AG04449 (cell line): ENCODE results near the gene RPA3.

Experiments
- CTCF ChIA-PET: fragments of 350-600 bp; formaldehyde crosslinking; extraction: SDS; loops from one replicate; lab custom pipeline; 2021; ENCODE audit warnings: antibody characterized with exemption; lab: Yijun Ruan, JAX
- POLR2A ChIA-PET: fragments of 400-600, 350-600 bp; formaldehyde crosslinking; extraction: SDS; loops from one replicate; lab custom pipeline; 2020; ENCODE audit warnings: antibody characterized with exemption, inconsistent platforms; lab: Yijun Ruan, JAX
- DNase-seq: peaks from one replicate; pipeline ENCODE4 v3.0.0-alpha.2; 2010; ENCODE audit warnings: low read depth, low spot score
- H3K4me3 ChIP-seq: 2 replicates; pipeline ENCODE4 v1.5.1; 2011; ENCODE audit warnings: low read depth, mild to moderate bottlenecking, control low read depth, low read length
- TF ChIP-seq, protein P1 (sequence below): IDR thresholded peaks from one replicate; pipeline ENCODE4 v1.5.1; 2011; ENCODE audit warnings: mild to moderate bottlenecking, moderate library complexity, low read length, control low read depth, inconsistent platforms; ENCODE audit not compliant: insufficient read depth; ENCODE audit errors: missing control alignments

Gene RPA3

DNA sequence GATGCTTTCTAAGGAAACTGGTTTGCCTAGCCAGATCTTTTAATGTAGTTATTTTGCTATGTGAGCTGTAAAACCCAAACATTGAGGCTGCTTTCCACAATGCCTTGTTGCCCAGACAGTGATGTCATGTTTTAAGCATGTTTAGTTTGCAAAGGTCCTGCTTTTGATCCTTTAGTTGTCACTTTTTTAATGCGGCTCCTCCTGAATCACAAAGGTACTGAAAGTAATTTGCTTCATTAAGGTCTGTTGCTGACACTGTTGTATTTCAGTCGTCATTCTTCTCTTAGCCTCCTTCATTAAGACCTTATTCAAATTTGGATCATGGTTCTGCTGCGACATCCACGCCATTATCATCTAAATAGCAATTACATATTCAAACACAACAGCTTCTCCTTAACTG, 10.6 kb downstream of the RPA3 start:
- CTCF ChIA-PET = interaction anchor here (1.6 kb wide), 1 partner anchor 27 kb away, joined by 5 read pairs; no protein-coding TSS in a partner anchor
- TF ChIP-seq, protein P1, sequence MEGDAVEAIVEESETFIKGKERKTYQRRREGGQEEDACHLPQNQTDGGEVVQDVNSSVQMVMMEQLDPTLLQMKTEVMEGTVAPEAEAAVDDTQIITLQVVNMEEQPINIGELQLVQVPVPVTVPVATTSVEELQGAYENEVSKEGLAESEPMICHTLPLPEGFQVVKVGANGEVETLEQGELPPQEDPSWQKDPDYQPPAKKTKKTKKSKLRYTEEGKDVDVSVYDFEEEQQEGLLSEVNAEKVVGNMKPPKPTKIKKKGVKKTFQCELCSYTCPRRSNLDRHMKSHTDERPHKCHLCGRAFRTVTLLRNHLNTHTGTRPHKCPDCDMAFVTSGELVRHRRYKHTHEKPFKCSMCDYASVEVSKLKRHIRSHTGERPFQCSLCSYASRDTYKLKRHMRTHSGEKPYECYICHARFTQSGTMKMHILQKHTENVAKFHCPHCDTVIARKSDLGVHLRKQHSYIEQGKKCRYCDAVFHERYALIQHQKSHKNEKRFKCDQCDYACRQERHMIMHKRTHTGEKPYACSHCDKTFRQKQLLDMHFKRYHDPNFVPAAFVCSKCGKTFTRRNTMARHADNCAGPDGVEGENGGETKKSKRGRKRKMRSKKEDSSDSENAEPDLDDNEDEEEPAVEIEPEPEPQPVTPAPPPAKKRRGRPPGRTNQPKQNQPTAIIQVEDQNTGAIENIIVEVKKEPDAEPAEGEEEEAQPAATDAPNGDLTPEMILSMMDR = no peak
- no peak overlapping the region for H3K4me3 ChIP-seq
- POLR2A ChIA-PET = no interaction called here
- DNase-seq = no peak

DNA sequence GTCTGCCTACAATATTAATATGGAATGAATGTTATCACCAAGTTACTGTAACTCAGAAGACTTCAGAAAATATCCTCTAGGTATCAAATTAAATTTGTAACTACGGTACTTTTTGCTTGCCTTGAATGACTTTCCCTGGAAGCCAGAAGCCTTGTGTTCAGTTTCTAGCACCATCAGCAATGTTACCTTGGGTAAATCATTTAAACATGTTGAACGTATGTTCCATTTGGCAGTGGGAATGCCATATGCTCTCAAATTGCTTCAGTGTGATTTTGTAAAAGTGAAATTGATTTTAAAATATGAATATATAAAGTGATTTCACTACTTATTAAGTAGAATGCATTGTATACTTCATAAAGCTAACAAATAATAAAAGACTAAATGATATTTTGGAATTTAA, 11.2 kb downstream of the RPA3 start:
- ChIA-PET CTCF (interaction anchor here (1.6 kb wide), 1 partner anchor 26 kb away, joined by 5 read pairs; no protein-coding TSS in a partner anchor), POLR2A (no interaction called here)
- H3K4me3 ChIP-seq = no peak overlapping the region
- DNase-seq = no peak
- TF ChIP-seq, protein P1 = no peak

DNA sequence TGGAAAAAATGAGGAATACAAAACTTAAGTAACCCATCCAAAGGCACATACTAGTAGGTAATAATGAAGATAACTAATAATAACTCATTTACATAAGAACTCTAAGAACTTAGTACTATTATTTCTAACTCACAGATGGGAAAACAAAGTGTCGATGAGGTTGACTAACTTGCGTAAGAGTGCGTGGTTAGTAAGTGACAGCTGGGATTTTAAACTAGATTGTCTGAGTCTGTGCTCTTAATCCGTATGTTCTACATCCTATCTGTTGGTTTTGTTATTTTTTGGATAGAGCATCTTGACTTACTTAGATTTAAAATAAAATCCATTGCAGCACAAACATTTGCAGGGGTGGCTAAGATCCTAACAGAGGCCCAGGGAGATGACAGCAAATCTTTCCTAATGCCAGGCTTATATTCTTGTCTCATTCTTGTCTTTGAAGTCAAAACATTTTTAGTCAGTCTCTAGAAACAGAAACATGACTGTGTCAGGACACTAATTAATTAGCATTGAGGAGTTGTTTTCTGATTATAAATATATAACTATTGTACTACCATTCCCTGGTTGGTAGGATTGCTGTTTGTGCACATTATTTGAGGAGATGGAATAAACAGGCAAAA, 11.7 kb downstream of the RPA3 start:
- TF ChIP-seq, protein P1 = no peak
- no peak for DNase-seq
- H3K4me3 ChIP-seq = no peak overlapping the region
- POLR2A ChIA-PET = no interaction called here
- CTCF ChIA-PET = no interaction called here

DNA sequence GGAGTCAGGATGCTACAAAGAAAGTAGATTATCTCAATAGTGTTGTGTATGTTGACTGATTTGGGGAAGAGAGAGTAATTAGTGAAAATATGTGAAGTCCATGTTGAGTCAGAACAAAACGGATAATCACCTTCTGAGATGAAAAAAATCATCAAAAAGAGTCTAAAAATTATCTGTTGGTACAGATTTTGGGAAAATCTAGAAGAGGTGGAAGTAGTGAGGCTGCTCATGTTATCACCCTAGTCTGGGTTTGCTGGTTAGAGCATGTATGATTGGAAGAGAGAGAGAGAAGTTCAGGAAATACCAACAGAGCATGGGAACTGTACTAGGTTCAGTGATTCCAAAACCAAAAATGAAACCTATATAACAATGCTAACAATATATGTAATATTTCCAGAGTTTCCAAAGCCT, 12.3 kb downstream of the RPA3 start:
- DNase-seq = no peak
- CTCF ChIA-PET = no interaction called here
- no peak overlapping the region for H3K4me3 ChIP-seq
- TF ChIP-seq, protein P1 = no peak
- POLR2A ChIA-PET = no interaction called here

DNA sequence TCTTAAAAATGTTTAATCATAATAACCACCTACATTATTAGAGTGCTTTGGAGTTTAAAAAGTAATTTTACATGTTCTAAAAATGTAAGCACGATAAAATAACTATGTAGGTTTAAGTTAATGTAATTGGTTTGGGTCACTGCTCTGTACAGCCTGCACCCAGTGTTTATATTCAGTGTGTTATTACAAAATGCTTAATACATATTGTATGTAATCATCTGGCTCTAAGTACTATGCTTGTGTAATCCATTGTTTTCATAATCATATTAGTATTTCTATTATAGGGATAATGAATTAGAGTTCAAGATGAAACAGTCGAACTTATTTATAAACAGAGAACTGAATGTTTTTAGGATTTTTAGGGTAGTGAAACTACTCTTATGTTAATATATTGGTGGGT, 13.1 kb downstream of the RPA3 start:
- ChIA-PET CTCF (no interaction called here), POLR2A (no interaction called here)
- DNase-seq = no peak
- H3K4me3 ChIP-seq = no peak overlapping the region
- TF ChIP-seq, protein P1 = no peak

DNA sequence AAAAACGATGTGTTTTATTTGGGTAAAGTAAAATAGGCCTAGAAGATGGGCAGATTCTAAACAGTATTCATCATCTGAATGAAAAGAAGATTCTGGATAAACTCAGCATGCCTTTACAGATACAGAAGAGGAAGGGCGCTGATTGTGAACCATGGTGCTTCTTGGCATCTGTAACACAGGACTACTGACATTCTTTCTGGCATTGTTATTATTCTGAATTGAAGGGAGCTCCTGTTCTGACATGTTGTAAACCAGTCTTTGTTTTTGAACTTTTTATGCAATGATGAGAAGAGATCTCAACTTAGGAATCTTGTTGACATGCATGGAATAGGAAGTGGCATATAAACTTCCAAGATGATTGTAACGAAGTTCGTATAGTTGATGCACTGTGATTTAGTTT, 13.5 kb downstream of the RPA3 start:
- DNase-seq = no peak
- TF ChIP-seq, protein P1 = no peak

More for the DNA sequence above, 13.5 kb downstream of the RPA3 start:
- no peak overlapping the region for H3K4me3 ChIP-seq
- CTCF ChIA-PET = no interaction called here
- POLR2A ChIA-PET = no interaction called here
